Effector memory CD8-positive, alpha-beta T cell (primary cell): ENCODE data around the gene ABLIM2.

Source experiments
- ATAC-seq: fragments of 150-1000 bp; cut with Tn5 transposase; replicated peaks from 2 replicates; pipeline ENCODE4 v1.10.0; 2021; ENCODE audit warnings: mild to moderate bottlenecking, moderate library complexity
- DNase-seq, 3 experiments: peaks; one replicate each; pipeline ENCODE4 v3.0.0; 2021
- H3K27ac Mint-ChIP-seq, 2 donors: one replicate each; pipeline ENCODE4 v1.8.0; 2022; ENCODE audit warnings: mild to moderate bottlenecking in 2 of 2, mixed read lengths in 2 of 2, moderate library complexity in 2 of 2
- H3K27me3 Mint-ChIP-seq, 2 donors: one replicate each; pipeline ENCODE4 v1.8.0; 2022; ENCODE audit warnings: mixed read lengths in 2 of 2
- H3K36me3 Mint-ChIP-seq: one replicate; pipeline ENCODE4 v1.8.0; 2022; ENCODE audit warnings: mild to moderate bottlenecking, moderate library complexity, mixed read lengths; ENCODE audit not compliant: insufficient read depth
- H3K4me1 Mint-ChIP-seq, 2 donors: one replicate each; pipeline ENCODE4 v1.8.0; 2022; ENCODE audit warnings: low read depth in 2 of 2, mixed read lengths in 2 of 2
- H3K4me3 Mint-ChIP-seq, 2 donors: one replicate each; pipeline ENCODE4 v1.8.0; 2022; ENCODE audit warnings: mild to moderate bottlenecking in 2 of 2, mixed read lengths in 2 of 2, moderate library complexity in 2 of 2
- H3K9me3 Mint-ChIP-seq, 2 donors: one replicate each; pipeline ENCODE4 v1.8.0; 2022; ENCODE audit warnings: mixed read lengths in 2 of 2

The ABLIM2 gene

DNA sequence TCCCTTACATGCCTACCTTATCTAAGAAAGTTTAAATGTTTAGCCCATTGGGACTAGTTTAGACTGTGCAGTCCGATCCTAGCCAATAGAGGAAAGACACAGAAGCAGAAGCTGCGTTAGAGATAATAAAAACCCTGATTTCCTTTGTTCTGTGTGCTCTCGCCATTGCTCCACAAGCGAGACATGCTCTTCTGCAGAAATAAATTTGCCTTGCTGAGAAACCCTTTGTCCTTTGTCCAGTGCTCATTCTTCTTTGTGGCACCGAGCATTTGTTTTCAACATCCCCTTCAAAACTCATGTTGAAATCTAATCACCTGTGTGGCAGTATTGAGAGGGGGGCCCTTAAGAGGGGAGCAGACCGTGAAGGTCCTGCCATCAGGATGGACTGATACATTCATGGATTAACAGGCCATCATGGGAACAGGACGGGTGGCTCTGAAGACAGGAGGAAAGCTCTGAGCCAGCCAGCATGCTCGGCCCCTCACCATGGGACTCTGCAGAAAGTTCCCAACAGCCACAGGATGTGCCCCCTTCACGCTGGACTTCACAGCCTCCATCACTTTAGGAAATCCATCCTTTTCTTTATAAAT lies 94.5 kb downstream of the ABLIM2 start:
- Mint-ChIP-seq H3K4me1 (no peaks in the 10 kb centered on the region), H3K27ac (no peak overlapping the region), H3K4me3 (no peak overlapping the region), H3K27me3 (no peaks in the 10 kb centered on the region), H3K9me3 (peaks cover 9 to 16% of the 10 kb centered on the region in 2 donors), H3K36me3 (peaks cover 3% of the 10 kb centered on the region)
- no peak for ATAC-seq
- no peak for DNase-seq

- H3K27me3 Mint-ChIP-seq, result no peaks in the 10 kb centered on the region
- H3K27ac Mint-ChIP-seq, result no peak overlapping the region
- no peaks in the 10 kb centered on the region for H3K4me1 Mint-ChIP-seq
- no peak for DNase-seq
- H3K4me3 Mint-ChIP-seq, result no peak overlapping the region
- no peak for ATAC-seq
- H3K36me3 Mint-ChIP-seq, result peaks cover 3% of the 10 kb centered on the region
- H3K9me3 Mint-ChIP-seq, result peaks cover 9 to 16% of the 10 kb centered on the region in 2 donors
These were observed 97.0 kb downstream of the ABLIM2 start for GRCh38 chr4:8061573-8061972.

GRCh38 chr4:8061145-8061544 lies 97.5 kb downstream of the ABLIM2 start:
- ATAC-seq (no peak), DNase-seq (no peak)
- no peak overlapping the region for H3K4me3 Mint-ChIP-seq
- H3K9me3 Mint-ChIP-seq, result peaks cover 9 to 16% of the 10 kb centered on the region in 2 donors
- no peaks in the 10 kb centered on the region for H3K27me3 Mint-ChIP-seq
- no peak overlapping the region for H3K27ac Mint-ChIP-seq
- H3K4me1 Mint-ChIP-seq, result no peaks in the 10 kb centered on the region
- peaks cover 3% of the 10 kb centered on the region for H3K36me3 Mint-ChIP-seq

GRCh38 chr4:8060632-8061031 lies 98.0 kb downstream of the ABLIM2 start:
- ATAC-seq (no peak), DNase-seq (no peak)
- peaks cover 9 to 16% of the 10 kb centered on the region in 2 donors for H3K9me3 Mint-ChIP-seq
- H3K27me3 Mint-ChIP-seq, result no peaks in the 10 kb centered on the region
- H3K4me1 Mint-ChIP-seq, result no peaks in the 10 kb centered on the region
- peaks cover 2% of the 10 kb centered on the region for H3K36me3 Mint-ChIP-seq
- no peak overlapping the region for H3K27ac Mint-ChIP-seq
- H3K4me3 Mint-ChIP-seq, result no peak overlapping the region

DNA sequence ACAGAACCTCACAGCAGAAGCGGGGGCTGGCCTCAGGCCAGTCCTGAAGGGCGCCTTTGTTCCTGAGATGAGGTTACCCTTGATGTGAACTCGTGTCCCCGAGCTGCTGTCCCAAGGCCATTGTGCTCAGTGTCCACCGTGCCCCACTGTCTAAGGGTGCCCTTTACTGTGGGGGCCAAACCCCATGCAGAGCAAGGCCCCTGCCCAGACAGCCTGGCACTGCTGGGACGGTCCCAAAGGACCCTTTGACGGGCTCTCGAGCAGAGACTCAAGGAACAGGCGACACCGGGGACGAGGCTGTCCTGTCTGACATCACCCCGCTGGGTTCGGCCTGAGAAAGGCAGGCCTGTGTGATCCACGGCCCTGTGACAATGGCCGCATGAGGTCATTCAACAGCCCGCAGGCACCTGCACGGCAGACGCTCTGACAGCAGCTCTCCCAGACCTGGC lies 100.6 kb downstream of the ABLIM2 start:
- H3K4me3 Mint-ChIP-seq, result no peak overlapping the region
- DNase-seq (no peak), ATAC-seq (no peak)
- H3K36me3 Mint-ChIP-seq, result no peaks in the 10 kb centered on the region
- H3K4me1 Mint-ChIP-seq, result no peaks in the 10 kb centered on the region
- H3K27ac Mint-ChIP-seq, result no peak overlapping the region
- peaks cover 0 to 1% of the 10 kb centered on the region in 2 donors for H3K9me3 Mint-ChIP-seq
- no peaks in the 10 kb centered on the region for H3K27me3 Mint-ChIP-seq

- Mint-ChIP-seq H3K27ac (no peak overlapping the region), H3K27me3 (peaks cover 0 to 2% of the 10 kb centered on the region in 2 donors), H3K36me3 (no peaks in the 10 kb centered on the region), H3K9me3 (no peaks in the 10 kb centered on the region), H3K4me3 (no peak overlapping the region), H3K4me1 (no peaks in the 10 kb centered on the region)
- no peak for DNase-seq
- ATAC-seq, result no peak
These were observed 103.4 kb downstream of the ABLIM2 start for GRCh38 chr4:8055206-8055605.

GRCh38 chr4:8053688-8054449 lies 104.7 kb downstream of the ABLIM2 start:
- no peak overlapping the region for H3K4me3 Mint-ChIP-seq
- H3K27me3 Mint-ChIP-seq, result peaks cover 0 to 15% of the 10 kb centered on the region in 2 donors
- no peaks in the 10 kb centered on the region for H3K9me3 Mint-ChIP-seq
- no peak overlapping the region for H3K27ac Mint-ChIP-seq
- H3K36me3 Mint-ChIP-seq, result no peaks in the 10 kb centered on the region
- ATAC-seq (no peak), DNase-seq (no peak)
- H3K4me1 Mint-ChIP-seq, result no peaks in the 10 kb centered on the region

DNA sequence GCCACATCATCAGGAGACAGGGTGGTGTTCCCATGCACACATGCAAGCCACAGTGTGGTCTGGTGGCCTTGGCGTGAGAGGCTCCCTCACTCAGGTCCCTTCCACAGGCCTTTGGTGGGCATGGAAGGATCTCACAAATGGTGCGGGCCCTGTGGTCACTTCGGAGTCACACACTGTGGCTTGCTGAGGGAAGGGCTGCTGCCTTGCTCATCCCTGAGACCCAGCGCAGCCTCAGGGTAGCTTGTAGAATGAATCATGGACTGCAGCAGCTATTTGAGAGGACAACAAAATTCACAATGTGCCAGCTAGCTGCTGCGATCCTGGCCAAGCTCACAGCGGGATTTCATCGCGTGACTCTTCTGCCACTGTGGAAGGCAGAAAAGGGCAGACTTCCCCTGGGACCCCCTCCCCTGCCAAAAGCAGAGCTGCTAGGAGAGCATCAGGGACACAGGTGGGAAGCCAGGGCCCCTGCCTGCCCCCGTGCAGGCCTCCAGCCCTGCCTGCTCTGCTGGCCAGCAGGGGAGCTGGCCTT lies 106.4 kb downstream of the ABLIM2 start:
- Mint-ChIP-seq H3K4me1 (peaks cover 3 to 6% of the 10 kb centered on the region in 2 donors), H3K9me3 (no peaks in the 10 kb centered on the region), H3K4me3 (no peak overlapping the region), H3K36me3 (peaks cover 3% of the 10 kb centered on the region), H3K27me3 (peaks cover 0 to 19% of the 10 kb centered on the region in 2 donors), H3K27ac (no peak overlapping the region)
- no peak for ATAC-seq
- no peak for DNase-seq

- DNase-seq (no peak), ATAC-seq (no peak)
- Mint-ChIP-seq H3K27ac (no peak overlapping the region), H3K4me3 (no peak overlapping the region), H3K9me3 (no peaks in the 10 kb centered on the region), H3K27me3 (peaks cover 0 to 21% of the 10 kb centered on the region in 2 donors), H3K36me3 (peaks cover 3% of the 10 kb centered on the region), H3K4me1 (peaks cover 7 to 12% of the 10 kb centered on the region in 2 donors)
These were observed 107.0 kb downstream of the ABLIM2 start for GRCh38 chr4:8051644-8052043.

DNA sequence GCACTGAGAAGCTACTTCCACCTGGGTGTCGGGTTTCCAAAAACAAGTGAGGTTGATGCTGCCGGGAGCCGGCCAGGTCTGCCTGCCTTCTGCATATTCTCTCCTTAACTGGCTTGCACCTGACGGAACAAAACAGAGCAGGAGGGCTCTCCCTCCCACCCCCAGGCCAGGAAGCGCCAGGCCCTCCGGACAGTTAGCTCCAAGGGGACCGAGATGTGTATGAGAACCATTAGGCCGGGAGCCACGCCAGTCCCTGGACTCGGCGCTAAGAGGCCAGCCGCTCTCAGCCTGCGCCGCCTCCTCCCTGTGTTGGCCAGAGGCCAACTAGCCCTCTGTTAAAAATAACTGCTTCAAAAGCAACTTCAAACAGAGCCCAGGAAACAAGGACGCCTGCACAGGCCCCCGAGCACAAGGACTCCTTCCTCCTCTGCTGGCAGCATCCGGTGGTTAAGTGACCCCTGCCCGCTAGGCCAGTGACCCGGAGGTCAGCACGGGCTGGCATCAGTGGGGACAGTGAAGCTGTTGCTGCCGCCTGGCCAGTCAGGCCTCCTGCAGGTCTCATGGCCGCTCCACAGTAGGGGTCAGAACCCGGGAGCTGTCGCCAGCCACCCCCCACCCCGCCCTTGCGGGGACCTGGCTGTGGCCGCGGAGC lies 107.9 kb downstream of the ABLIM2 start:
- peaks cover 0 to 27% of the 10 kb centered on the region in 2 donors for H3K27me3 Mint-ChIP-seq
- H3K9me3 Mint-ChIP-seq, result no peaks in the 10 kb centered on the region
- DNase-seq (no peak), ATAC-seq (no peak)
- H3K27ac Mint-ChIP-seq, result no peak overlapping the region
- H3K4me1 Mint-ChIP-seq, result peaks cover 13 to 19% of the 10 kb centered on the region in 2 donors
- H3K4me3 Mint-ChIP-seq, result no peak overlapping the region
- peaks cover 6% of the 10 kb centered on the region for H3K36me3 Mint-ChIP-seq

DNA sequence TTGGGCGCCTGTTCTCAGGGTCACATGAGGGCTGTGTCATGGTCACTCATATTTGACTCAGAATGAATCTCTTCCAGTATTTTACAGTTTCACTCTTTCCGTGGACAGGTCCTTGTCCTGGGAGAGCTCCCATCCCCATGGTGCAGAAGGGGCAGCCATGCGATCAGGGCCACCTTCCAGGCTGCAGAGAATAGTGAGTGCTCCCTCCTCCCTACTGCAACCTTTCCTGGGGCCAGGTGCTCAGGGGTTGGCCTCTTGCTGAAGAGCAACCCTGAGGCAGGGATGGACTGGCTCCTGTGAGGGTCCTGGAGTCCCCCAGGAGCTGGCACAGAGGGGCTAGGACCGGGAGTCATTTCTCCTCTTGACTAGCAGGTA lies 108.4 kb downstream of the ABLIM2 start:
- Mint-ChIP-seq H3K9me3 (no peaks in the 10 kb centered on the region), H3K4me1 (peaks cover 13 to 19% of the 10 kb centered on the region in 2 donors)
- ATAC-seq, result no peak

DNA sequence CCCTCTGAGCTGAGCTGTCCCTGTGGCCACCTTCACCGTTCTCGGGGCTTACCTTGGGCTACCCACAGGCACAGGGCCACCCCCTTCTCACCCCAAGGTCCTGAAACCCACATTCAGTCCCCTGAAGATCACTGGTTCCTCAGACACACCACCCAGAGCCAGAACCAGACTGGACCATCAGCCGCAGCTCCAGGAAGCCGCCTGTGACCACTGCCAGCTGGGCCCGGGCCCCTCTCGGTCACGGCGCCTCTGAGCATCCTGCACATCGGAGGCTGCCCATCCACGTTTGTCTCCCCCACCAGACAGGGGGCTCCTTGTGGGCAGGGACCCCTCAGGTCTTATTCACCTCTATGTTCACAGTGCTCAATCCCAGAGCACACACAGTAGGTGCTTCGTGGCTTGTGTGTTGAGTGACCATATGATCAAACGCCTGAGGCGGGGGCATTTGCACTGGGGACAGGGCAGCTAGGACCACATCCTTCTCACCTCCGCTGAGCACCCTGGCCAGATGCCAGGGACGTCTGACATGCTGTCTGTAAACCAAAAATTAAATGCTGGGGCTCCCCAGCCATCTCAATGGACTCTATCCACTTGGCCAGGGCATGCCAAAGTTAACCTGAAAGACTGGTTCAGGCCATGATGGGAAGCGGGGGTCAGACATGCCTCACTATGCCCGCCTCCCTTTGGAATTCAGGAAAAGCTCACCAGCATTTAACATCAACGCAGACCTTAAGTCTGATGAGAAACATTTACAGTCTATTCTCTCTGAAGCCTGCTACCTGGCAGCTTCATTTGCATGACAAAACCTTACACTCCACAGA lies 109.5 kb downstream of the ABLIM2 start:
- H3K27ac Mint-ChIP-seq, result peak overlapping the region in 1 of 2 donors; percentile 46
- peaks cover 6% of the 10 kb centered on the region for H3K36me3 Mint-ChIP-seq
- H3K9me3 Mint-ChIP-seq, result no peaks in the 10 kb centered on the region
- H3K4me1 Mint-ChIP-seq, result peaks cover 13 to 19% of the 10 kb centered on the region in 2 donors
- no peak overlapping the region for H3K4me3 Mint-ChIP-seq
- no peak for ATAC-seq
- no peak for DNase-seq
- peaks cover 0 to 27% of the 10 kb centered on the region in 2 donors for H3K27me3 Mint-ChIP-seq

More for the DNA sequence above, 108.4 kb downstream of the ABLIM2 start:
- no peak overlapping the region for H3K4me3 Mint-ChIP-seq
- peaks cover 0 to 27% of the 10 kb centered on the region in 2 donors for H3K27me3 Mint-ChIP-seq
- H3K36me3 Mint-ChIP-seq, result peaks cover 6% of the 10 kb centered on the region
- DNase-seq, result no peak
- H3K27ac Mint-ChIP-seq, result no peak overlapping the region
